GM21515 (cell line): ENCODE measurements around the gene SPINK4.
A peak's percentile ranks its signal among the peaks of the same experiment; 100 is the strongest.

Experiments
- ATAC-seq: cut with Tn5 transposase; IDR thresholded peaks from one replicate; pipeline ENCODE4 v1.9.1; 2021; ENCODE audit not compliant: unreplicated experiment

The SPINK4 gene

GRCh38 chr9:33239921-33240320 is at the start of gene SPINK4:
Gene SPINK4 (plus strand): TSS chr9:33240167. CDS start chr9:33240209, 42 bp downstream.
- no peak for ATAC-seq

- no peak for ATAC-seq
Measured at GRCh38 chr9:33192493-33193255, 47.3 kb upstream of the SPINK4 start.

GRCh38 chr9:33193818-33194217 is 46.1 kb upstream of the SPINK4 start:
- no peak for ATAC-seq

- no peak for ATAC-seq
Measured at GRCh38 chr9:33196736-33197135, 43.2 kb upstream of the SPINK4 start.

- ATAC-seq, result no peak
Measured at GRCh38 chr9:33197279-33198152, 42.5 kb upstream of the SPINK4 start.

GRCh38 chr9:33198165-33198564 is 41.8 kb upstream of the SPINK4 start:
- no peak for ATAC-seq

- peak; percentile 68 for ATAC-seq
Measured at GRCh38 chr9:33202018-33202417, 37.9 kb upstream of the SPINK4 start.

- peak; percentile 99 for ATAC-seq
Measured at GRCh38 chr9:33202552-33203201, 37.3 kb upstream of the SPINK4 start.

GRCh38 chr9:33209394-33209793 is 30.6 kb upstream of the SPINK4 start:
- no peak for ATAC-seq

- ATAC-seq, result no peak
Measured at GRCh38 chr9:33210006-33210715, 29.8 kb upstream of the SPINK4 start.

GRCh38 chr9:33211695-33212393 is 28.1 kb upstream of the SPINK4 start:
- ATAC-seq, result no peak

GRCh38 chr9:33220681-33221567 is 19.0 kb upstream of the SPINK4 start:
- no peak for ATAC-seq

GRCh38 chr9:33221568-33221884 is 18.4 kb upstream of the SPINK4 start:
- ATAC-seq, result no peak

- ATAC-seq, result no peak
Measured at GRCh38 chr9:33222031-33222430, 17.9 kb upstream of the SPINK4 start.

- ATAC-seq, result no peak
Measured at GRCh38 chr9:33223696-33224095, 16.3 kb upstream of the SPINK4 start.

GRCh38 chr9:33225319-33226147 is 14.4 kb upstream of the SPINK4 start:
- no peak for ATAC-seq

- ATAC-seq, result peak; percentile 60
Measured at GRCh38 chr9:33227008-33227398, 13.0 kb upstream of the SPINK4 start.

GRCh38 chr9:33227741-33228140 is 12.2 kb upstream of the SPINK4 start:
- ATAC-seq, result no peak

GRCh38 chr9:33228606-33229005 is 11.4 kb upstream of the SPINK4 start:
- no peak for ATAC-seq
